Measurements from ENCODE around the gene PCNX2. TPM values are rescaled to one million over a fixed set of nuclear protein-coding genes. Genes with fewer than 3 reads are reported as not detected.

The PCNX2 gene
- total and polyA plus RNA-seq, 10 of the 15 experiments (the other 5 are each of a cell fraction or from before 2014, with no cell fraction given): 2.1 to 16.4 (median 8.1) TPM

- ATAC-seq (no peak), DNase-seq (ENCODE audit: low read depth, low spot score) (no peak), FAIRE-seq (no peak)
- TF ChIP-seq ZBTB33 (IDR thresholded peaks at IDR 0.05): no peak
- no peak for TF ChIP-seq NBN (IDR thresholded peaks at IDR 0.05)
- no peak for TF ChIP-seq MYB (IDR thresholded peaks at IDR 0.05; ENCODE audit: borderline replicate concordance, low read depth, low read length)
- TF ChIP-seq MTA2 (IDR thresholded peaks at IDR 0.05; ENCODE audit: low read depth): no peak
- no peak for TF ChIP-seq POLR2AphosphoS5 (IDR thresholded peaks at IDR 0.05; ENCODE audit: low read length)
- TF ChIP-seq EZH2 (IDR thresholded peaks at IDR 0.05; ENCODE audit: borderline replicate concordance, control insufficient read depth, low read depth, low read length): no peak
- TF ChIP-seq WRNIP1 (IDR thresholded peaks at IDR 0.05; ENCODE audit: borderline replicate concordance, low read depth, low read length): no peak
- no peak for TF ChIP-seq SIN3A (IDR thresholded peaks at IDR 0.05; ENCODE audit: low read depth, low read length)
- TF ChIP-seq ZNF384 (IDR thresholded peaks at IDR 0.05; ENCODE audit: borderline replicate concordance, low read depth, low read length): no peak
- TF ChIP-seq, protein P1, sequence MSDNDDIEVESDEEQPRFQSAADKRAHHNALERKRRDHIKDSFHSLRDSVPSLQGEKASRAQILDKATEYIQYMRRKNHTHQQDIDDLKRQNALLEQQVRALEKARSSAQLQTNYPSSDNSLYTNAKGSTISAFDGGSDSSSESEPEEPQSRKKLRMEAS (IDR thresholded peaks at IDR 0.05; ENCODE audit: low read depth, low read length): no peak
- no peak for TF ChIP-seq HDAC2 (IDR thresholded peaks at IDR 0.05)
- TF ChIP-seq FOXK2 (IDR thresholded peaks at IDR 0.05): no peak
- TF ChIP-seq RB1 (IDR thresholded peaks at IDR 0.05; ENCODE audit: borderline replicate concordance): no peak
- no peak for TF ChIP-seq POLR2AphosphoS2 (IDR thresholded peaks at IDR 0.05; ENCODE audit: low read depth, low read length)
- TF ChIP-seq, protein P2, sequence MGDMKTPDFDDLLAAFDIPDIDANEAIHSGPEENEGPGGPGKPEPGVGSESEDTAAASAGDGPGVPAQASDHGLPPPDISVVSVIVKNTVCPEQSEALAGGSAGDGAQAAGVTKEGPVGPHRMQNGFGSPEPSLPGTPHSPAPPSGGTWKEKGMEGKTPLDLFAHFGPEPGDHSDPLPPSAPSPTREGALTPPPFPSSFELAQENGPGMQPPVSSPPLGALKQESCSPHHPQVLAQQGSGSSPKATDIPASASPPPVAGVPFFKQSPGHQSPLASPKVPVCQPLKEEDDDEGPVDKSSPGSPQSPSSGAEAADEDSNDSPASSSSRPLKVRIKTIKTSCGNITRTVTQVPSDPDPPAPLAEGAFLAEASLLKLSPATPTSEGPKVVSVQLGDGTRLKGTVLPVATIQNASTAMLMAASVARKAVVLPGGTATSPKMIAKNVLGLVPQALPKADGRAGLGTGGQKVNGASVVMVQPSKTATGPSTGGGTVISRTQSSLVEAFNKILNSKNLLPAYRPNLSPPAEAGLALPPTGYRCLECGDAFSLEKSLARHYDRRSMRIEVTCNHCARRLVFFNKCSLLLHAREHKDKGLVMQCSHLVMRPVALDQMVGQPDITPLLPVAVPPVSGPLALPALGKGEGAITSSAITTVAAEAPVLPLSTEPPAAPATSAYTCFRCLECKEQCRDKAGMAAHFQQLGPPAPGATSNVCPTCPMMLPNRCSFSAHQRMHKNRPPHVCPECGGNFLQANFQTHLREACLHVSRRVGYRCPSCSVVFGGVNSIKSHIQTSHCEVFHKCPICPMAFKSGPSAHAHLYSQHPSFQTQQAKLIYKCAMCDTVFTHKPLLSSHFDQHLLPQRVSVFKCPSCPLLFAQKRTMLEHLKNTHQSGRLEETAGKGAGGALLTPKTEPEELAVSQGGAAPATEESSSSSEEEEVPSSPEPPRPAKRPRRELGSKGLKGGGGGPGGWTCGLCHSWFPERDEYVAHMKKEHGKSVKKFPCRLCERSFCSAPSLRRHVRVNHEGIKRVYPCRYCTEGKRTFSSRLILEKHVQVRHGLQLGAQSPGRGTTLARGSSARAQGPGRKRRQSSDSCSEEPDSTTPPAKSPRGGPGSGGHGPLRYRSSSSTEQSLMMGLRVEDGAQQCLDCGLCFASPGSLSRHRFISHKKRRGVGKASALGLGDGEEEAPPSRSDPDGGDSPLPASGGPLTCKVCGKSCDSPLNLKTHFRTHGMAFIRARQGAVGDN (IDR thresholded peaks at IDR 0.05): no peak
- no peak for TF ChIP-seq BHLHE40 (IDR thresholded peaks at IDR 0.05; ENCODE audit: borderline replicate concordance in 1 of 2, low read depth in 2 of 2, low read length in 1 of 2)
- Histone ChIP-seq H4K20me1 (ENCODE audit: control insufficient read depth, insufficient read depth) (no peaks in the 10 kb centered on the region), H3K9ac (ENCODE audit: control insufficient read depth, insufficient read depth, low read length) (no peak overlapping the region), H3K27ac (ENCODE audit: control insufficient read depth, insufficient read depth) (no peak overlapping the region), H3K27me3 (replicated peaks in 1 of 2; ENCODE audit: control insufficient read depth in 2 of 2, insufficient read depth in 2 of 2, low read length in 1 of 2) (no peaks in the 10 kb centered on the region), H3K4me3 (no peak overlapping the region), H3K36me3 (ENCODE audit: control insufficient read depth in 2 of 2, insufficient read depth in 2 of 2, low read length in 1 of 2) (no peaks in the 10 kb centered on the region), H3K4me1 (ENCODE audit: control insufficient read depth, insufficient read depth, low read length) (no peaks in the 10 kb centered on the region), H3K79me2 (ENCODE audit: control insufficient read depth, insufficient read depth, low read length) (no peaks in the 10 kb centered on the region), H3K9me3 (replicated peaks; ENCODE audit: control insufficient read depth, insufficient read depth, low read length) (no peaks in the 10 kb centered on the region), H3K4me2 (ENCODE audit: control insufficient read depth, insufficient read depth) (no peak overlapping the region), H2AFZ (ENCODE audit: control insufficient read depth, low read depth, low read length) (no peak overlapping the region)
- WGBS (ENCODE audit: insufficient coverage, insufficient replicate concordance, low lambda C conversion rate, missing lambda C conversion rate): 59% methylated on average over 6 of the region's 6 CpGs
- CTCF ChIA-PET: no interaction called here
- no TSS peak for BruUV-seq (replicated peaks)
- RAD21 ChIA-PET (ENCODE audit: unreplicated experiment): no interaction called here
- POLR2A ChIA-PET: interaction anchor here (0.7 to 1.0 kb wide), 2 partner anchors 10 to 25 kb away, joined by 3 read pairs; no protein-coding TSS in a partner anchor
- in situ Hi-C loops (cut with MboI) (no loop called here), intact Hi-C loops (cut with micrococcal nuclease; ENCODE audit: unreplicated experiment) (no loop called here)
- SMC1A ChIA-PET (ENCODE audit: uncharacterized antibody, unreplicated experiment): no interaction called here
Measured at GRCh38 chr1:232936941-232937340, 358.6 kb downstream of the PCNX2 start.

Measured in GM12878 (cell line).